Measurements from ENCODE around the gene PTPA.

DNA sequence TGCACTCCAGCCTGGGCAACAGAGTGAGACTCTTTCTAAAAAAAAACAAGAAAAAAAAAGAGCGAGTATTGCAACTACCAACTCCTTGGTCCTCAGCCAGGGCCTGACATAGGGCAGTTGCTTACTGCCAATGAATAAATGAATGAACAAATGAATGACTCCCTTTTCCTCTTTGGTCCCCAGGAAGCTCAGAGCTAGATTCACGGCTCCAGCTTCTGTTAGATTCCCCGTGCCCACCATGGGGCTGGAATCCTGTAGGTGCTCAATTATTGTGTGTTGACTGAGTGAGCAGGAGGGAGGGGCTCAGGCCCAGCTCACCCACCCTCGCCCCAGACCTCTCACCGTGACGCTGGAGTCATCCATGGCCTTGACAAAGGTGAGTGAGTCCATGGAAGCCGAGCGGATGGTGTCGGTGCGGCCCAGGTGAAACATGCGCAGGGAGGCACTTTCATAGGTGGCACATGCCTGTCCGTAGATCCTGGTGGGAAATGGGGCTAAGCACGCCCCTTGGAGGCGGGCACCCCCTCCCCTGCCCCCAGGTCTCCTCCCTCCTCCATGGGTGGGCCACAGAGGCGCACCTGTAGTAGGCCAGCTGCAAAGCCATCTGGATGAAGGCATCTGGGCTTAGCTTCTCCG is 13.4 kb upstream of the PTPA start:
- TF ChIP-seq EZH2 (IDR thresholded peaks at IDR 0.05; ENCODE audit: low read depth) = no peak
- TF ChIP-seq, protein P1, sequence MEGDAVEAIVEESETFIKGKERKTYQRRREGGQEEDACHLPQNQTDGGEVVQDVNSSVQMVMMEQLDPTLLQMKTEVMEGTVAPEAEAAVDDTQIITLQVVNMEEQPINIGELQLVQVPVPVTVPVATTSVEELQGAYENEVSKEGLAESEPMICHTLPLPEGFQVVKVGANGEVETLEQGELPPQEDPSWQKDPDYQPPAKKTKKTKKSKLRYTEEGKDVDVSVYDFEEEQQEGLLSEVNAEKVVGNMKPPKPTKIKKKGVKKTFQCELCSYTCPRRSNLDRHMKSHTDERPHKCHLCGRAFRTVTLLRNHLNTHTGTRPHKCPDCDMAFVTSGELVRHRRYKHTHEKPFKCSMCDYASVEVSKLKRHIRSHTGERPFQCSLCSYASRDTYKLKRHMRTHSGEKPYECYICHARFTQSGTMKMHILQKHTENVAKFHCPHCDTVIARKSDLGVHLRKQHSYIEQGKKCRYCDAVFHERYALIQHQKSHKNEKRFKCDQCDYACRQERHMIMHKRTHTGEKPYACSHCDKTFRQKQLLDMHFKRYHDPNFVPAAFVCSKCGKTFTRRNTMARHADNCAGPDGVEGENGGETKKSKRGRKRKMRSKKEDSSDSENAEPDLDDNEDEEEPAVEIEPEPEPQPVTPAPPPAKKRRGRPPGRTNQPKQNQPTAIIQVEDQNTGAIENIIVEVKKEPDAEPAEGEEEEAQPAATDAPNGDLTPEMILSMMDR (conservative IDR thresholded peaks at IDR 0.05) = no peak

All from PC-9 (cell line).